GM18861 (cell line): ENCODE data around the gene STRN4.

Experiments
- ATAC-seq: cut with Tn5 transposase; IDR thresholded peaks from one replicate; pipeline ENCODE4 v1.9.1; 2021; ENCODE audit not compliant: unreplicated experiment

STRN4 gene

DNA sequence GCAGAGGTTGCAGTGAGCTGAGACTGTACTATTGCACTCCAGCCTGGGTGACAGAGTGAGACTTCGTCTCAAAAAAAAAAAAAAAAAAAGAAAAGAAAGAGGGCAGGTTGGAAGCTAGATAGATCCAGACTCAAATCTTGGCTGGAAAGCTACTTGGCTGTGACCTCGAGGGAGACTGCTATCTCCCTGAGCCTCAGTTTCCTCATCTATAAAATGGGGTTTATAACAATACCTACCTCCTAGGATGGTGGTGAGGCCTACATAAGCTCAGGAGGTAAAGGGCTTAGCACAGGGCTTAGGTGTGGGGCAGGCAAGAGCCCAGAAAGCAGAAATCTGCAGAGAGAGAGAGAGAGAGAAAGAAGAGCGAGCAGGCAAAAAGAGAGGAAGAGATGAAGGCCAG is 61.1 kb downstream of the STRN4 start:
- no peak for ATAC-seq

DNA sequence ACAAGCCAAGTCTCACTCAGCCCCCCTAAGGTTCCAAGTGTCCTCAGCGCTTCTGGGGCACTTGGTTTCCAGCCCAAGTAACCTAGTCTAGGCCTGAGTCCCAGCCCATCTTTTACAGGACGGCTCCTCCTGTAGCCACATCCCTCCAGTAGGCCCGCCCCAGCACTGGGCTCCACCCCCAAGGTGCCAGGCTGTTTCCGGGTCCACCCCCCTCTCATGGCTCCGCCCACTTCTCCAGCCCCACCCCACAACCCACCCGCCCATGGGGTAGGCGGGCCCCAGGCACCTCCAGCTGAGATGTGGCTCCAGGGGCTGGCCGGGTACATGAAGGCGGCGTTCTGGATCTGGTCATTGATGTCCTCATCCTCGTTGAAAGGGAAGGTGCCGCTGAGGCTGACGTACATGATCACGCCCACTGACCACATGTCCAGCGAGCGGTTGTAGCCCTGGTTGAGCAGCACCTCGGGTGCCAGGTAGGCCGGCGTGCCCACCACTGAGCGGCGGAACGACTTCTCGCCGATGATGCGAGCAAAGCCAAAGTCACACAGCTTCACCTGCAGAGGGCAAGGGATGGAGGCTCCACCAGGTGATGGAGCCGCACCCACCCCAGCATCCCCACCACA is 68.0 kb downstream of the STRN4 start:
- ATAC-seq = no peak

DNA sequence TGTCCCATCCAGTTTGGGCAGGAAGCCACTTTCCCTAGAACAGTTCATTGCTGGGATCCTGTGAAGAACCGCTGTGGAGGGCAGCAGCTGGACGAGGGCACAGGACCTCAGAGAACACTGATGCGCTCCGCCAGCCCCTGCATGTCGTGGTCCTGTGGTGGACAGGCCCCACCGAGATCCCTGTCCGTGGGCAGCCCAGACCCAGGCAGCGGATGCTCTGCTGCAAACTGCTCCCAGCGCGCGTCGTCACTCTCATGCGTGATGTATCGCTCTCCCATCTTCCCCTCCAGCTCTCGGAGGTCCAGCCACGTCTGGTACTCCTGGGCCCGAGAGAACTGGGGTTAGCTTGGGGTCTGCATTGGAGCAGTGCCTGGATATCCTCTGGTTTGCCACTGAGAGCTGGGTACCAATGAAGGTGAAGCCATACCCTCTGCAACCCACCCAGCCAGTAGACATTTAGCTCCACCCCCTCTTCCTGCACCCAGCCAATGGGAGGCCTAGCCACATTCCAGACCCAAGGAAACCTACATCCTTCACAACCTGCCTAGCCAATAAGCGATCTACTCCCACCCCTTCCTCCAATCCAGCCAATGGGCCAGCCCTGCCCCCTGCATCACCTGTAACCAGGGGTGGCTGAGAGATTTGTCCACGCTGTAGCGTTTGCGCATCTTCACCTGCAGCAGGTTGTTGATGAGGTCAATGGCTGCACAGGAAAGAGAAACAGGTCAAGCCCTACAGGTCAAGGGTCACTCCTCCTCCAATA is 71.7 kb downstream of the STRN4 start:
- ATAC-seq = no peak

DNA sequence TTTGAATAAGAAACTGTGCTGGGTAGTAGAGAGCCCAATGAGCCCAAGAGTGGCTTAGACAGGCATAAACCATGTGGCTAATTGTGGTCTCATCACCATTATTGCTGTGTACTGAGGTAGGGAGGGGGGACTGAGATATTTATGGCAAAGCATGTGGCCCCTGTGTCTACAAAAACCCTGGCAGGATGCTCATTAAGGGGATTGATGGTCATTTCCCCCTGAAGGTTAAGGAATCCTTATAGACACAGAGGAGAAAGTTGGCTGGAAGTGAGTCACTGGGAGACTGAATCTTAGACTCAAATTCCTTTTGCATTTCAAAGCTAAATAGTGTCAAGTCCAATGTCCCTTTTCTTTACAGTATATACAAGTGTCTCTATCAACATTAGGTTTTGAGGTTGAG is 75.4 kb downstream of the STRN4 start:
- no peak for ATAC-seq
